IgD-negative memory B cell (primary cell): Measurements from ENCODE around the gene U2SURP. TPM values are rescaled to one million over a fixed set of nuclear protein-coding genes. Genes with fewer than 3 reads are reported as not detected.

Experiments
- H3K27ac Mint-ChIP-seq, 3 donors: one replicate each; pipeline ENCODE4 v1.8.0; 2020 to 2022; ENCODE audit warnings: mild to moderate bottlenecking in 3 of 3, mixed read lengths in 3 of 3, moderate library complexity in 1 of 3
- H3K27me3 Mint-ChIP-seq: one replicate; pipeline ENCODE4 v1.8.0; 2021; ENCODE audit warnings: mixed read lengths
- H3K36me3 Mint-ChIP-seq: one replicate; pipeline ENCODE4 v1.8.0; 2020; ENCODE audit warnings: mild to moderate bottlenecking, mixed read lengths
- H3K4me1 Mint-ChIP-seq, 3 donors: one replicate each; pipeline ENCODE4 v1.8.0; 2020 to 2022; ENCODE audit warnings: mixed read lengths in 3 of 3, mild to moderate bottlenecking in 1 of 3
- H3K4me3 Mint-ChIP-seq, 4 donors: one replicate each; pipeline ENCODE4 v1.8.0; 2020 to 2022; ENCODE audit warnings: mild to moderate bottlenecking in 4 of 4, mixed read lengths in 4 of 4, moderate library complexity in 3 of 4
- H3K9me3 Mint-ChIP-seq, 3 donors: one replicate each; pipeline ENCODE4 v1.8.0; 2020 to 2021; ENCODE audit warnings: mixed read lengths in 3 of 3, mild to moderate bottlenecking in 1 of 3
- polyA plus RNA-seq: library from polyadenylated mRNA; unstranded; fragments of 300-500 nt; fragmentation: Illumina TruSeq; gene quantifications from one replicate; pipeline ENCODE4 v1.2.3, GENCODE V29; 2021

U2SURP gene
- polyA plus RNA-seq, 1 donor from 2014 or later = 114 TPM

GRCh38 chr3:143084856-143085731 is 83.7 kb downstream of the U2SURP start:
- Mint-ChIP-seq H3K4me1 (peaks cover 13 to 26% (median 19%) of the 10 kb centered on the region in 3 donors), H3K9me3 (no peaks in the 10 kb centered on the region), H3K4me3 (peak overlapping the region in 3 of 4 donors; percentile 34 to 87 (median 68)), H3K27ac (peak overlapping the region in 1 of 3 donors; percentile 62), H3K36me3 (peaks cover 2% of the 10 kb centered on the region), H3K27me3 (no peaks in the 10 kb centered on the region)

GRCh38 chr3:143088835-143089234 is 87.5 kb downstream of the U2SURP start:
- Mint-ChIP-seq H3K27ac (no peak overlapping the region), H3K4me1 (peaks cover 8% of the 10 kb centered on the region in 3 donors), H3K27me3 (no peaks in the 10 kb centered on the region), H3K36me3 (peaks cover 2% of the 10 kb centered on the region), H3K4me3 (no peak overlapping the region), H3K9me3 (no peaks in the 10 kb centered on the region)

DNA sequence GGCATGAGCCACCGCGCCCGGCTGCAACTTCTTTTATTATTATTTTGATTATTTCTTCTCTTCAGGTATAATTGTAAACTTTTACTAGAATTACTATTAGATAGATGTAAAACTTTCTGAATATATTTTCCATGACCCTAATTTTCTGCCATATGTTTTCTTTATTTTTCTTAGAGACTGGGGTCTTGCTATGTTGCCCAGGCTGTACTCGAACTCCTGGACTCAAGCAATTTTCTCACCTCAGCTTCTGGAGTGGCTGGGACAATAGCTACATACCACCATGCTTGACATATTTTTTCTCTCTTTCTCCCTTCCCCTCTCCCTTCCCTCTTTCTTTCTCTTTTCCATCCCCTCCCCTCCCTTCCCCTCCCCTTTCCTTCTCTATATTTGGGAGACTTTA is 88.6 kb downstream of the U2SURP start:
- H3K27me3 Mint-ChIP-seq = no peaks in the 10 kb centered on the region
- no peaks in the 10 kb centered on the region for H3K9me3 Mint-ChIP-seq
- peaks cover 2% of the 10 kb centered on the region for H3K36me3 Mint-ChIP-seq
- peaks cover 2 to 3% (median 3%) of the 10 kb centered on the region in 3 donors for H3K4me1 Mint-ChIP-seq
- H3K4me3 Mint-ChIP-seq = no peak overlapping the region
- no peak overlapping the region for H3K27ac Mint-ChIP-seq

- no peak overlapping the region for H3K27ac Mint-ChIP-seq
- peaks cover 2% of the 10 kb centered on the region for H3K36me3 Mint-ChIP-seq
- no peaks in the 10 kb centered on the region for H3K9me3 Mint-ChIP-seq
- no peaks in the 10 kb centered on the region for H3K27me3 Mint-ChIP-seq
- no peaks in the 10 kb centered on the region for H3K4me1 Mint-ChIP-seq
- H3K4me3 Mint-ChIP-seq = no peak overlapping the region
These were observed 89.1 kb downstream of the U2SURP start for GRCh38 chr3:143090486-143090885.

DNA sequence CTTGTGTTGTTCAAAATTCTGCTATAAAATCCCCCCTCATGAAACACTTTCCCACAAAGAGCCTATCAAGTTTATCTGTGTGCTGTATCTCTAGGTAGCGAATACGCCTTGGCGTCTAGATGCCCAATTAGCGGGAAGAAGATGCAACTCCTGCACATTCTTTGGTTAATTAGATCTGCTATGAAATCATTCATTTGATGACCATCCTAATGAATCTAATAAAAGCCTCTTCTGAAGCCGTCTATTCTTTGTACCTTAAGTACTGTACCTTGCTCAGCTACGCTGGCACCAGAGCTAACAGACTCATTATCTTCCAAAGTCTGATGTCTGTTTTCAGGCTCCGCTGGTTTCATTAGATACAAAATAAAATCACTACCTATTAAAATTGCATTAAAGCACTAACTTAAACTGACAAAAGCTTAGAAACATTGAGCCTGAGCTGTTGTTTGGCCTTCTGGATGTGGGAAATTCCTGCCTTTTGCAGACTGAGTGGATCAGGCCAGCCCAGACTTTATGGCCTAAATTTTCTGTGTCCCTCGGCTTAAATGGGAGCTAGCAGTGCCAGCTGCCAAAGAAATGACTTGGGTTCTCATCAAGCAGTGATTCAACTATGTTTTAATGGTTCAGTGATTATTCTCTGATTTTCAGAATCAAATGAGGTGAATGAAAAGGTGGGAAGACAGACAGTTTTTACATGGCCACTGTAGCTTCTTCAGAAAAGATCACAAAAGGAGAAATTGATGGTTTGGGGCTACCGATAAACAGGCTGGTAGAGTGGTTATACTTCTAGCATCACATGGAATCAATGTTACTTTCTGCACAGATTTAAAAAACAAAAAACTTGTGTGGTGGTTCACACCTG is 89.8 kb downstream of the U2SURP start:
- peaks cover 2% of the 10 kb centered on the region for H3K36me3 Mint-ChIP-seq
- no peaks in the 10 kb centered on the region for H3K27me3 Mint-ChIP-seq
- H3K4me1 Mint-ChIP-seq = no peaks in the 10 kb centered on the region
- no peak overlapping the region for H3K4me3 Mint-ChIP-seq
- peaks cover 0 to 2% (median 0%) of the 10 kb centered on the region in 3 donors for H3K9me3 Mint-ChIP-seq
- no peak overlapping the region for H3K27ac Mint-ChIP-seq

DNA sequence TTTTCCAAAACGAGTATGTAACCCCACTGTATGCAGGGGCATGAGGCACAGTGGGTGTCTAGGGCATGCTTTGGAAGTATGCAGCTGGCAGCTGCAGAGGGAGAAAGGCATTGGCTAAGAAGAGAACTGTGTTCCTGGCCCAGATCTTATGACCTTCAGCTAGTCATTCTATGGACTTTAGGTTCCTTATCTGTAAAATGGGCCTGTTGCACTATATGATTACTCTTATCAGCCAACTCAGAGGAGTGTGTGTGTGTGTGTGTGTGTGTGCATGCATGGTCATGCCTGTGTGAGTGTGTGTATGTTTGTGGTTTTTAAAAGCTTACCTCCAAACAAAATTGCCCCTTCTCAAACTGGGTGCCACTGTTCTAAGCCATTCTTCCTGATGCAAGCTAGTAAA is 90.8 kb downstream of the U2SURP start:
- no peak overlapping the region for H3K27ac Mint-ChIP-seq
- H3K4me3 Mint-ChIP-seq = no peak overlapping the region
- H3K4me1 Mint-ChIP-seq = no peaks in the 10 kb centered on the region
- peaks cover 0 to 2% (median 0%) of the 10 kb centered on the region in 3 donors for H3K9me3 Mint-ChIP-seq
- peaks cover 2% of the 10 kb centered on the region for H3K36me3 Mint-ChIP-seq
- H3K27me3 Mint-ChIP-seq = no peaks in the 10 kb centered on the region

DNA sequence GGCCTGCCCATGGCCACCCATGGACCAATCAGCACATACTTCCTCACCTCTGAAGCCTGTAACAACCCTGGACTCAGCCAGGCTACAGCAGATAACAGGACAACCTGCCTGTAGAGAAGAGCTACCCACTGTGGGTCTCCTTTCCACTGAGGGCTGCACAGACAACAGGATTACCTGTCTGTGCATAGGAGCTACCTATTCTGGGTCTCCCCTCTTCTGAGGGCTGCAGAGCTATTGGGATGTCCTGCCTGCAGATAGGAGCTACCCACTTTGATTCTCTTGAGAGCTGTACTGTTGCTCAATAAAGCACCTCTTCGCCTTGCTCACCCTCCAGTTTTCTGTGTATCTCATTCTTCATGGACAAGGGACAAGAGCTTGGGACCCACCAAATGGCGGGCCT is 94.4 kb downstream of the U2SURP start:
- peaks cover 0 to 2% (median 0%) of the 10 kb centered on the region in 3 donors for H3K9me3 Mint-ChIP-seq
- H3K36me3 Mint-ChIP-seq = no peaks in the 10 kb centered on the region
- no peaks in the 10 kb centered on the region for H3K4me1 Mint-ChIP-seq
- H3K27ac Mint-ChIP-seq = no peak overlapping the region
- H3K27me3 Mint-ChIP-seq = no peaks in the 10 kb centered on the region
- no peak overlapping the region for H3K4me3 Mint-ChIP-seq

GRCh38 chr3:143098032-143098764 is 96.8 kb downstream of the U2SURP start:
- Mint-ChIP-seq H3K27ac (no peak overlapping the region), H3K4me1 (peaks cover 0 to 2% (median 0%) of the 10 kb centered on the region in 3 donors), H3K27me3 (no peaks in the 10 kb centered on the region), H3K4me3 (no peak overlapping the region), H3K36me3 (no peaks in the 10 kb centered on the region), H3K9me3 (peaks cover 0 to 2% (median 0%) of the 10 kb centered on the region in 3 donors)

GRCh38 chr3:143099210-143099609 is 97.8 kb downstream of the U2SURP start:
- no peak overlapping the region for H3K27ac Mint-ChIP-seq
- H3K36me3 Mint-ChIP-seq = no peaks in the 10 kb centered on the region
- no peaks in the 10 kb centered on the region for H3K27me3 Mint-ChIP-seq
- H3K9me3 Mint-ChIP-seq = peaks cover 0 to 4% (median 1%) of the 10 kb centered on the region in 3 donors
- H3K4me1 Mint-ChIP-seq = peaks cover 0 to 5% (median 5%) of the 10 kb centered on the region in 3 donors
- H3K4me3 Mint-ChIP-seq = no peak overlapping the region

GRCh38 chr3:143099690-143100089 is 98.3 kb downstream of the U2SURP start:
- Mint-ChIP-seq H3K27me3 (no peaks in the 10 kb centered on the region), H3K9me3 (peaks cover 0 to 6% (median 6%) of the 10 kb centered on the region in 3 donors), H3K4me1 (peaks cover 0 to 5% (median 5%) of the 10 kb centered on the region in 3 donors), H3K36me3 (no peaks in the 10 kb centered on the region), H3K27ac (no peak overlapping the region), H3K4me3 (no peak overlapping the region)

- Mint-ChIP-seq H3K4me1 (peaks cover 0 to 5% (median 5%) of the 10 kb centered on the region in 3 donors), H3K9me3 (peaks cover 0 to 12% (median 9%) of the 10 kb centered on the region in 3 donors), H3K4me3 (no peak overlapping the region), H3K27me3 (no peaks in the 10 kb centered on the region), H3K27ac (no peak overlapping the region), H3K36me3 (no peaks in the 10 kb centered on the region)
These were observed 99.1 kb downstream of the U2SURP start for GRCh38 chr3:143100451-143100850.

GRCh38 chr3:143101792-143102381 is 100.5 kb downstream of the U2SURP start:
- Mint-ChIP-seq H3K27ac (no peak overlapping the region), H3K36me3 (no peaks in the 10 kb centered on the region)

DNA sequence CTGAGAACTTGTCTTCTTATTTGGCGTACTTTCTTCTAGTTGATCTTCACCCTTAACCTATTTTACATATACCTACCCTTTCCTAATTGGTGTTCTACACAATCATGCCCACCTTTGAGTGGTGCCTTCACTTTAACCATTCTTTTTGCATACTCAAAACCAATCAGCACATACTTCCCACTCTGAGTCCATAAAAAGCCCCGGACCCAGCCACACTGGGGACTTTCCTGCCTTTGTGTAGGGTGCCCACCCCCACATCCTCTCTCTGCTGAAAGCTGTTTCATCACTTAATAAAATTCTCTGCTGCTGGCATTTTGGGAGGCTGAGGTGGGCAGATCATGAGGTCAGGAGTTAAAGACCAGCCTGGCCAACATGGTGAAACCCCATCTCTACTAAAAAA is 102.3 kb downstream of the U2SURP start:
- H3K4me1 Mint-ChIP-seq = peaks cover 0 to 5% (median 5%) of the 10 kb centered on the region in 3 donors
- no peaks in the 10 kb centered on the region for H3K27me3 Mint-ChIP-seq
- peaks cover 1 to 14% (median 12%) of the 10 kb centered on the region in 3 donors for H3K9me3 Mint-ChIP-seq
- H3K4me3 Mint-ChIP-seq = peak overlapping the region in 1 of 4 donors; percentile 73
- no peaks in the 10 kb centered on the region for H3K36me3 Mint-ChIP-seq
- H3K27ac Mint-ChIP-seq = no peak overlapping the region

More at GRCh38 chr3:143101792-143102381, 100.5 kb downstream of the U2SURP start:
- Mint-ChIP-seq H3K27me3 (no peaks in the 10 kb centered on the region), H3K4me1 (peaks cover 0 to 5% (median 5%) of the 10 kb centered on the region in 3 donors), H3K4me3 (no peak overlapping the region), H3K9me3 (peaks cover 1 to 14% (median 12%) of the 10 kb centered on the region in 3 donors)

DNA sequence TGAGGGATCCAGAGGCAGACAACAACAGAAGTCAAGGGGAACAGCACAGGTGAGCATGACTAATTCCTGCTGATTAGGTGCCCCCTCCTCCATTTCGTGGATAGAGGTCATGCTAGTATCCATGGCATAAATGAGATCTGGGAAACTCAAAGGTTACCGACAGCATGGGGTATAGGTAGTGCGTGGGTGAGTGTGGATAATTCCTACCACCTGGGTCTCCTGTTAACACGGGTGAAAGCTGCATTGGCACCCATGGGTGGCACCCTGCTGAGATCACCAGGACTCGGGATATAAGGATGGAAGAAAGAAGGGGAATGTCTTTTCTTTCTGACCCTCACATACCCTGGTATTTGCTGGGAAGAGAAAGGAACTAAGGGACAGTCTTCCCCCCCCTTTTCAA is 103.8 kb downstream of the U2SURP start:
- Mint-ChIP-seq H3K4me1 (peaks cover 0 to 5% (median 5%) of the 10 kb centered on the region in 3 donors), H3K27me3 (no peaks in the 10 kb centered on the region), H3K27ac (no peak overlapping the region), H3K9me3 (peaks cover 1 to 14% (median 12%) of the 10 kb centered on the region in 3 donors), H3K36me3 (no peaks in the 10 kb centered on the region), H3K4me3 (no peak overlapping the region)
